H1 (cell line): ENCODE measurements around the gene ILF2. TPM values are rescaled to one million over a fixed set of nuclear protein-coding genes. Genes with fewer than 3 reads are reported as not detected.

ENCODE experiments used
- CTCF ChIA-PET: fragments of 300-600 bp; sonication (Branson Sonifier 250); formaldehyde crosslinking; loops from one replicate; lab custom pipeline; 2021; ENCODE audit not compliant: partially characterized antibody; lab: Charles Lee
- POLR2A ChIA-PET: fragments of 300-600 bp; sonication (Branson Sonifier 250); formaldehyde crosslinking; loops from one replicate; lab custom pipeline; 2021; ENCODE audit warnings: inconsistent platforms; ENCODE audit not compliant: partially characterized antibody; lab: Charles Lee
- DNase-seq, 2 experiments: peaks; one replicate each; pipeline versions ENCODE4 v3.0.0 to v3.0.0-alpha.2; 2010 to 2022; ENCODE audit warnings: low spot score in 2 of 2, low read depth in 1 of 2, mixed read lengths in 1 of 2
- FAIRE-seq: peaks from 2 replicates; lab custom pipeline; 2011; peaks lifted over from hg19 to GRCh38; lab: Jason Lieb, UNC
- H2AFZ ChIP-seq: 2 replicates; pipeline ENCODE4 v1.8.1; 2012; ENCODE audit warnings: low read length, inconsistent platforms
- H2AK5ac ChIP-seq: 2 replicates; pipeline ENCODE4 v1.6.1; 2013; ENCODE audit warnings: low read depth, low read length
- H2BK120ac ChIP-seq: replicated peaks from 2 replicates; pipeline ENCODE3; 2013; ENCODE audit warnings: low read depth, low read length, inconsistent platforms
- H2BK12ac ChIP-seq: 2 replicates; pipeline ENCODE4 v1.6.1; 2013; ENCODE audit warnings: low read depth, low read length
- H2BK15ac ChIP-seq: 2 replicates; pipeline ENCODE4 v1.6.1; 2013; ENCODE audit warnings: low read length
- H2BK20ac ChIP-seq: 2 replicates; pipeline ENCODE4 v1.6.1; 2013; ENCODE audit warnings: low read length
- H2BK5ac ChIP-seq: 2 replicates; pipeline ENCODE4 v1.6.1; 2013; ENCODE audit warnings: low read depth, low read length
- H3K14ac ChIP-seq: 2 replicates; pipeline ENCODE4 v1.6.1; 2013; ENCODE audit warnings: inconsistent platforms; ENCODE audit not compliant: insufficient read length
- H3K18ac ChIP-seq: 2 replicates; pipeline ENCODE4 v1.6.1; 2013; ENCODE audit warnings: low read length; ENCODE audit errors: extremely low read depth
- H3K23ac ChIP-seq: 2 replicates; pipeline ENCODE4 v1.6.1; 2013; ENCODE audit warnings: inconsistent platforms; ENCODE audit not compliant: insufficient read length
- H3K23me2 ChIP-seq: 2 replicates; pipeline ENCODE4 v1.6.1; 2013; ENCODE audit warnings: low read depth, low read length
- H3K27ac ChIP-seq: 2 replicates; pipeline ENCODE4 v1.6.1; 2011; ENCODE audit warnings: low read depth, low read length, inconsistent platforms
- H3K27me3 ChIP-seq, 4 experiments: replicated peaks in 1 of 4; 1 replicate in 1 of 4; 2 replicates in 3 of 4; pipeline versions ENCODE4 v1.6.1 to v1.8.1; 2011 to 2013; ENCODE audit warnings: low read length in 3 of 4, mild to moderate bottlenecking in 3 of 4, inconsistent platforms in 2 of 4, mixed read lengths in 2 of 4, moderate library complexity in 1 of 4; ENCODE audit not compliant: control insufficient read depth in 3 of 4, insufficient read depth in 3 of 4; ENCODE audit errors: extremely low read depth in 1 of 4
- H3K36me3 ChIP-seq, 4 experiments: 2 replicates each; pipeline versions ENCODE4 v1.6.1 to v1.8.1; 2011 to 2013; ENCODE audit warnings: mild to moderate bottlenecking in 4 of 4, low read length in 3 of 4, moderate library complexity in 2 of 4, control low read depth in 1 of 4, inconsistent platforms in 1 of 4; ENCODE audit not compliant: insufficient read depth in 4 of 4, control insufficient read depth in 2 of 4
- H3K4ac ChIP-seq: replicated peaks from 2 replicates; pipeline ENCODE3; 2013; ENCODE audit warnings: low read length, low read depth, mixed read lengths, inconsistent platforms; ENCODE audit not compliant: insufficient read length
- H3K4me1 ChIP-seq, 4 experiments: replicated peaks in 1 of 4; 1 replicate in 1 of 4; 2 replicates in 3 of 4; pipeline versions ENCODE4 v1.6.1 to v1.8.1; 2011 to 2013; ENCODE audit warnings: low read length in 3 of 4, inconsistent platforms in 2 of 4, mixed read lengths in 1 of 4; ENCODE audit not compliant: insufficient read depth in 4 of 4, control insufficient read depth in 3 of 4
- H3K4me2 ChIP-seq, 2 experiments: 2 replicates each; pipeline versions ENCODE4 v1.6.1 to v1.8.1; 2011 to 2013; ENCODE audit warnings: low read depth in 2 of 2, low read length in 2 of 2, control low read depth in 1 of 2, inconsistent platforms in 1 of 2, mild to moderate bottlenecking in 1 of 2; ENCODE audit not compliant: insufficient read depth in 1 of 2
- H3K4me3 ChIP-seq, 4 experiments: fragments of 200-600, 300-600 bp in 1 of 4; sonication (generic), shearing (Covaris generic), sonication (Bioruptor Twin) in 1 of 4; 2 replicates each; pipeline versions ENCODE4 v1.5.1 to v1.8.1; 2011 to 2016; ENCODE audit warnings: low read length in 4 of 4, low read depth in 3 of 4, control low read depth in 2 of 4, inconsistent platforms in 2 of 4, mild to moderate bottlenecking in 2 of 4, mixed read lengths in 1 of 4, moderate library complexity in 1 of 4; ENCODE audit not compliant: insufficient read depth in 2 of 4; ENCODE audit errors: extremely low read depth in 1 of 4
- H3K56ac ChIP-seq: replicated peaks from 2 replicates; pipeline ENCODE3; 2013; ENCODE audit warnings: low read depth, mild to moderate bottlenecking, mixed read lengths, low read length, inconsistent platforms; ENCODE audit not compliant: insufficient read length
- H3K79me1 ChIP-seq: 2 replicates; pipeline ENCODE4 v1.6.1; 2013; ENCODE audit warnings: low read depth, low read length, control low read depth
- H3K79me2 ChIP-seq, 2 experiments: 2 replicates each; pipeline versions ENCODE4 v1.6.1 to v1.8.1; 2012 to 2013; ENCODE audit warnings: low read length in 2 of 2, mild to moderate bottlenecking in 2 of 2, inconsistent platforms in 1 of 2; ENCODE audit not compliant: insufficient read depth in 2 of 2, control insufficient read depth in 1 of 2
- H3K9ac ChIP-seq, 4 experiments: replicated peaks in 1 of 4; 1 replicate in 1 of 4; 2 replicates in 3 of 4; pipeline versions ENCODE4 v1.6.1 to v1.8.1; 2011 to 2013; ENCODE audit warnings: low read depth in 3 of 4, low read length in 3 of 4, control low read depth in 2 of 4, mild to moderate bottlenecking in 2 of 4, moderate library complexity in 2 of 4, inconsistent platforms in 1 of 4; ENCODE audit errors: extremely low read depth in 1 of 4
- H3K9me3 ChIP-seq, 2 experiments: 2 replicates each; pipeline versions ENCODE4 v1.6.1 to v1.8.1; 2012 to 2013; ENCODE audit warnings: mild to moderate bottlenecking in 2 of 2, moderate library complexity in 2 of 2, control low read depth in 1 of 2, inconsistent platforms in 1 of 2, low read depth in 1 of 2, low read length in 1 of 2, mixed read lengths in 1 of 2; ENCODE audit not compliant: insufficient read depth in 2 of 2
- H4K20me1 ChIP-seq, 2 experiments: replicated peaks in 1 of 2; 2 replicates each; pipeline versions ENCODE3 to v1.8.1; 2011 to 2013; ENCODE audit warnings: inconsistent platforms in 2 of 2, low read length in 2 of 2, mild to moderate bottlenecking in 1 of 2; ENCODE audit not compliant: insufficient read depth in 2 of 2, control insufficient read depth in 1 of 2
- H4K5ac ChIP-seq: 2 replicates; pipeline ENCODE4 v1.6.1; 2013; ENCODE audit warnings: low read length, low read depth, mixed read lengths, inconsistent platforms; ENCODE audit not compliant: insufficient read length
- H4K8ac ChIP-seq: 2 replicates; pipeline ENCODE4 v1.8.0; 2013; ENCODE audit warnings: mild to moderate bottlenecking, moderate library complexity, low read length, inconsistent platforms; ENCODE audit not compliant: insufficient read depth; ENCODE audit errors: extremely low read depth
- H4K91ac ChIP-seq: replicated peaks from 2 replicates; pipeline ENCODE3; 2013; ENCODE audit warnings: low read length, mixed read lengths, inconsistent platforms; ENCODE audit not compliant: insufficient read length
- CTBP2 ChIP-seq: IDR thresholded peaks from 2 replicates; pipeline ENCODE4 v1.7.0; 2011; ENCODE audit warnings: borderline replicate concordance, mild to moderate bottlenecking, moderate library complexity, mixed read lengths, low read length; ENCODE audit not compliant: insufficient read depth, insufficient read length
- GTF2F1 ChIP-seq: IDR thresholded peaks from 2 replicates; pipeline ENCODE4 v1.6.1; 2012; ENCODE audit warnings: low read depth, low read length, improper control_type of control experiment, borderline replicate concordance
- SRF ChIP-seq: IDR thresholded peaks from 2 replicates; pipeline ENCODE4 v1.6.1; 2011; ENCODE audit warnings: mild to moderate bottlenecking, low read depth, low read length, moderate library complexity
- WGBS, 2 experiments: shearing (Covaris generic) in 1 of 2; methylation state at CpG; one replicate each; pipeline versions ENCODE4 v1.1.6 to v1.1.7; 2013 to 2015; ENCODE audit warnings: low lambda C conversion rate in 2 of 2, mixed read lengths in 2 of 2, inconsistent platforms in 1 of 2, low coverage in 1 of 2, missing lambda C conversion rate in 1 of 2; ENCODE audit not compliant: insufficient replicate concordance in 2 of 2, insufficient coverage in 1 of 2, insufficient read length in 1 of 2; ENCODE audit errors: extremely low coverage in 1 of 2, missing lambda C conversion rate in 1 of 2; 5-methylcytosine and 5-hydroxymethylcytosine counted together
- polyA plus RNA-seq, 7 experiments: library from polyadenylated mRNA; depleted of rRNA in 3 of 7; stranded (reverse) in 5 of 7; unstranded in 2 of 7; fragments of >200 nt in 5 of 7; fragments of 200-250 nt in 2 of 7; gene quantifications; 1 replicate in 5 of 7; 2 replicates in 1 of 7; 4 replicates in 1 of 7; pipeline versions ENCODE4 v1.2.1 to v1.2.3, GENCODE V29; 2011 to 2013; ENCODE audit warnings: missing spikeins in 2 of 7, mixed read lengths in 2 of 7
- total RNA-seq: library from RNA; stranded (reverse); fragmentation: NEBNext Ultra II Directional; extraction: Animal tissue kit (Norgen Biotek cat#: 25700); gene quantifications from 2 replicates; pipeline ENCODE4 v1.2.1, GENCODE V29; 2021
- TF ChIP-seq, protein P1 (sequence below): IDR thresholded peaks from 2 replicates; pipeline ENCODE4 v1.6.1; 2012; ENCODE audit warnings: inconsistent platforms

Gene ILF2
- total and polyA plus RNA-seq, 2 of the 8 experiments (the other 6 are each of a cell fraction or from before 2014, with no cell fraction given): 389 to 474 TPM

DNA sequence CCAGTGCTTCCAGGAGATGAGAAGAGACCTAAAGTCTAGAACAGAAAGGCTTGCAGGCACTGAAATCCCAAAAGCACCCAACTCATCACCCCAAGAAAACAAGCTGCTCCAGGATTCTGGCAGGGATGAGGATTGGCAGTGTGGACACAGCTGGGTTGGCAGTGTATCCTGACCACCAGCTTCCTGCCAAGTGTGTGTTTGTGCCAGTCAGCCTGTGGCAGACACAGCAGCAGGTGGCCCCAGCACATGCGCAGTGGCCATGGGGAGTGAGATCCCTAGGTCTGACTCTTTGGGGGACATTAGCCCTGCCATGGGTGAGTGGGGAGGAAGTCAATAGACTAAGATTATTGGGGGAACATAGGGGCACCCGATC is 20.9 kb downstream of the ILF2 start:
- Histone ChIP-seq H2BK5ac (no peak overlapping the region), H3K4ac (no peak overlapping the region), H3K4me2 (no peak overlapping the region), H2BK12ac (peak overlapping the region; percentile 80; the same call in 1 of the 2 replicates), H3K18ac (no peak overlapping the region), H3K4me3 (no peak overlapping the region), H3K79me2 (no peaks in the 10 kb centered on the region), H3K23ac (no peak overlapping the region), H4K5ac (no peak overlapping the region), H3K56ac (no peak overlapping the region), H2BK20ac (no peak overlapping the region), H3K4me1 (peaks cover 0 to 3% (median 0%) of the 10 kb centered on the region in 4 experiments; a peak in 1 of 7 replicates), H3K27me3 (no peaks in the 10 kb centered on the region), H2BK120ac (no peak overlapping the region), H4K8ac (no peak overlapping the region), H4K20me1 (peaks cover 3% of the 10 kb centered on the region in 2 experiments), H3K23me2 (no peaks in the 10 kb centered on the region), H2BK15ac (peak overlapping the region; percentile 92; the same call in 1 of the 2 replicates), H4K91ac (no peak overlapping the region), H3K14ac (no peak overlapping the region), H3K36me3 (peaks cover 6 to 14% (median 13%) of the 10 kb centered on the region in 4 experiments), H3K79me1 (no peaks in the 10 kb centered on the region), H2AK5ac (no peak overlapping the region), H3K9ac (no peak overlapping the region; a peak in 1 of 7 replicates), H3K9me3 (no peaks in the 10 kb centered on the region), H3K27ac (no peak overlapping the region), H2AFZ (no peak overlapping the region)
- CTCF ChIA-PET: interaction anchor here (1.2 to 3.1 kb wide), 6 partner anchors 9 to 139 kb away, joined by 3 to 13 read pairs (median 6); partner anchors contain the start of genes CHTOP, S100A1, S100A13 and SNAPIN
- TF ChIP-seq CTBP2 (no peak), GTF2F1 (no peak), SRF (no peak)
- TF ChIP-seq, protein P1, sequence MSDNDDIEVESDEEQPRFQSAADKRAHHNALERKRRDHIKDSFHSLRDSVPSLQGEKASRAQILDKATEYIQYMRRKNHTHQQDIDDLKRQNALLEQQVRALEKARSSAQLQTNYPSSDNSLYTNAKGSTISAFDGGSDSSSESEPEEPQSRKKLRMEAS: no peak
- 92% methylated on average over 2 of the region's 2 CpGs; no CpG with 5 or more reads in 1 of the 2 experiments for WGBS, 2 experiments
- POLR2A ChIA-PET: interaction anchor here (0.5 to 16.2 kb wide), 8 partner anchors 9 to 340 kb away, joined by 3 to 343 read pairs (median 8); partner anchors contain the start of genes CHTOP, ILF2, RPS27 and S100A1
- FAIRE-seq (no peak), DNase-seq (no peak)
